H54 (cell line): Measurements from ENCODE around the gene GOLGA7B.

Experiments used
- DNase-seq: peaks from one replicate; pipeline ENCODE4 v3.0.0; 2011; ENCODE audit warnings: low spot score, mixed read lengths; ENCODE audit not compliant: insufficient read length
- FAIRE-seq: peaks from 3 replicates; lab custom pipeline; 2011; peaks lifted over from hg19 to GRCh38; lab: Jason Lieb, UNC
- POLR2A ChIP-seq: IDR thresholded peaks from 2 replicates; pipeline ENCODE4 v1.6.1; 2011; ENCODE audit warnings: low read depth, mild to moderate bottlenecking, low read length

The GOLGA7B gene

GRCh38 chr10:97903128-97904017 is 53.7 kb downstream of the GOLGA7B start:
- no peak for TF ChIP-seq POLR2A
- DNase-seq (no peak), FAIRE-seq (no peak)

- TF ChIP-seq POLR2A = no peak
- FAIRE-seq (no peak), DNase-seq (no peak)
Observed at GRCh38 chr10:97904018-97904381, 54.4 kb downstream of the GOLGA7B start.

- TF ChIP-seq POLR2A = no peak
- FAIRE-seq (no peak), DNase-seq (no peak)
Observed at GRCh38 chr10:97904576-97904975, 54.9 kb downstream of the GOLGA7B start.

GRCh38 chr10:97905276-97905675 is 55.6 kb downstream of the GOLGA7B start:
- DNase-seq = no peak
- FAIRE-seq = no peak
- TF ChIP-seq POLR2A = no peak

GRCh38 chr10:97907211-97907610 is 57.6 kb downstream of the GOLGA7B start:
- FAIRE-seq = no peak
- no peak for DNase-seq
- no peak for TF ChIP-seq POLR2A

GRCh38 chr10:97907830-97908229 is 58.2 kb downstream of the GOLGA7B start:
- DNase-seq (no peak), FAIRE-seq (no peak)
- no peak for TF ChIP-seq POLR2A

- FAIRE-seq (no peak), DNase-seq (no peak)
- no peak for TF ChIP-seq POLR2A
Observed at GRCh38 chr10:97910661-97911060, 61.0 kb downstream of the GOLGA7B start.

GRCh38 chr10:97911217-97911616 is 61.6 kb downstream of the GOLGA7B start:
- FAIRE-seq = no peak
- no peak for TF ChIP-seq POLR2A

GRCh38 chr10:97913193-97913592 is 63.5 kb downstream of the GOLGA7B start:
- DNase-seq = no peak
- no peak for FAIRE-seq
- TF ChIP-seq POLR2A = no peak

More at GRCh38 chr10:97911217-97911616, 61.6 kb downstream of the GOLGA7B start:
- DNase-seq = no peak

GRCh38 chr10:97913614-97914013 is 64.0 kb downstream of the GOLGA7B start:
- FAIRE-seq (no peak), DNase-seq (no peak)
- no peak for TF ChIP-seq POLR2A

- no peak for FAIRE-seq
- DNase-seq = no peak
- TF ChIP-seq POLR2A = no peak
Observed at GRCh38 chr10:97914171-97914836, 64.7 kb downstream of the GOLGA7B start.

- DNase-seq (peak; percentile 87), FAIRE-seq (no peak)
- TF ChIP-seq POLR2A = no peak
Observed at GRCh38 chr10:97914837-97915211, 65.2 kb downstream of the GOLGA7B start.

- TF ChIP-seq POLR2A = no peak
- no peak for DNase-seq
- no peak for FAIRE-seq
Observed at GRCh38 chr10:97915346-97916131, 65.9 kb downstream of the GOLGA7B start.

GRCh38 chr10:97916586-97916985 is 66.9 kb downstream of the GOLGA7B start:
- DNase-seq (no peak), FAIRE-seq (no peak)
- TF ChIP-seq POLR2A = no peak
